WI38 (cell line): ENCODE results near the gene ATPAF1.

Experiments used
- H3K4me3 ChIP-seq: 2 replicates; pipeline ENCODE4 v1.5.1; 2011; ENCODE audit warnings: low read depth, mild to moderate bottlenecking, control low read depth, low read length
- TF ChIP-seq, protein P1 (sequence below): IDR thresholded peaks from 2 replicates; pipeline ENCODE4 v1.5.1; 2012; ENCODE audit warnings: low read depth, mild to moderate bottlenecking, control low read depth, low read length

Gene ATPAF1

DNA sequence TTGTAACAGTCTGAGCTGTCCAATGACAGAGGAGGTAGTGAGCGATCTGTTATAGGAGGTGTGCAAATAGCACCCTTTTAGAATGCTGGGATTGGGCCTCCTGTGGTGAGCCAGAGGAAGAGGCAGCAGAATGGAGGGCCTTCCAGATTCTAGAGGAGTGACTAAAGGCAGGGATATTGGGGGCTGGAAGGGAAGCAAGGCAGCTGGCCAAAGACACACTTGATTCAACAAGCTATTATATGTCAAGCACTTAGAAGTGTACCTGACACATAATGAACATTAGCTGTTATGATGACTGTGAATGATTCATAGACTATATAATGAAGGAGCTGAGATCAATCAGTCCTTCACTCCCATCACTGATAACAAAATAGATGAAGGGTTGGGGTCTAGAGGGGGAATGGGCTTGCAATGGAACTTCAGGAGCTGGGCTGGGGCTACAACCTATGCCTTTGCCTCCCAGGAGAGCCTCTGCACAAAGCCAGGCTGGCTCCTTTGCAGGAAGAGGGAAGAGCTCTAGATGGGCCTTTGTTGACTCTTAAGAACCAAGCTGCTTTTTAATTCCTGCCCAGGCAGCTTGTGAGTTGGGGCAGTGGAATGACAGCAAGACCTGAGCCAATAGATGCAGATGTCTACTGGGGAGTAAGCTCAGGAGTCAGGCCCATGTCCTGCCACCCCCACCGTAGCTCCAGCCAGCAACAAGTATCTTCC is 61.8 kb downstream of the ATPAF1 start:
- TF ChIP-seq, protein P1, sequence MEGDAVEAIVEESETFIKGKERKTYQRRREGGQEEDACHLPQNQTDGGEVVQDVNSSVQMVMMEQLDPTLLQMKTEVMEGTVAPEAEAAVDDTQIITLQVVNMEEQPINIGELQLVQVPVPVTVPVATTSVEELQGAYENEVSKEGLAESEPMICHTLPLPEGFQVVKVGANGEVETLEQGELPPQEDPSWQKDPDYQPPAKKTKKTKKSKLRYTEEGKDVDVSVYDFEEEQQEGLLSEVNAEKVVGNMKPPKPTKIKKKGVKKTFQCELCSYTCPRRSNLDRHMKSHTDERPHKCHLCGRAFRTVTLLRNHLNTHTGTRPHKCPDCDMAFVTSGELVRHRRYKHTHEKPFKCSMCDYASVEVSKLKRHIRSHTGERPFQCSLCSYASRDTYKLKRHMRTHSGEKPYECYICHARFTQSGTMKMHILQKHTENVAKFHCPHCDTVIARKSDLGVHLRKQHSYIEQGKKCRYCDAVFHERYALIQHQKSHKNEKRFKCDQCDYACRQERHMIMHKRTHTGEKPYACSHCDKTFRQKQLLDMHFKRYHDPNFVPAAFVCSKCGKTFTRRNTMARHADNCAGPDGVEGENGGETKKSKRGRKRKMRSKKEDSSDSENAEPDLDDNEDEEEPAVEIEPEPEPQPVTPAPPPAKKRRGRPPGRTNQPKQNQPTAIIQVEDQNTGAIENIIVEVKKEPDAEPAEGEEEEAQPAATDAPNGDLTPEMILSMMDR: no peak
- no peak overlapping the region for H3K4me3 ChIP-seq

GRCh38 chr1:46605232-46605631 is 62.9 kb downstream of the ATPAF1 start:
- TF ChIP-seq, protein P1: no peak
- H3K4me3 ChIP-seq: no peak overlapping the region

DNA sequence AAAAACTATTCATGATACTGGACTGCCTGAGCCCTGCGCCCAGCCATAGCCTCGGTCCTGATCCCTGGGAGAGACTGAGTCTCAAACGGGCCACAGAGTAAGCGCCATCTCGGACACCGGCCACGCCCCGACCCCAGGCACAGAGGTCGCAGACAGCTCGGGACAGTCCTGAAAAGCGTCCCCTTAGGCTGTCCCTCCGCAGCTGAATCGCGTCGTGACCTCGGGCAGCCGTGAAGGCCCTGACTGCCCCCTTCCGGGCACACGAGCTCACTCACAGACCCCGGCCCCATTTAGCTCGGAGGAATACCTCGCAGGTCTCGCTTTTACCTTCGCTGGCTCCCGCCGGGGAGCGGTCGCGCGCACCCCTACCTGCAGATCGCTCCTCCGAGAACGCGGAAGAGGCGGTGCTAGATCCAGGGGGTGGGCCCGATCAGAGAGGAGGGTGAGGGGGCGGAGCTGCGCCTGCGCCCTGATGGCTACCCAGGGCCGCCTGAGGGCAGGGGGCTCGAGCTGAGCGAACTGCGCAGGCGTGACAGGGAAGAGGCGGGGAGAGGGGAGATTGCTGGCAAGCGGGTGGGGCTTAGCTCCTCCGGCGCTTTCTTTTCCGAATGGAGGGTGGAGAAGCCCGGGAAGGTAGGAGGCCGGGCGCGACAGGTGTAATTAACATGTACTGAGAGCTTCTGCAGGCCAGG is 64.2 kb downstream of the ATPAF1 start, which contains the start of gene MKNK1:
Gene MKNK1 (minus strand): TSS at position 411 of the 692 bp plus-strand sequence. CDS start 20,941 bp downstream, outside the sequence.
- TF ChIP-seq, protein P1: 0 out of 2 replicates have a peak, but pooled peaks have one; percentile 10
- H3K4me3 ChIP-seq: peak within 1 kb of the TSS; percentile 84

GRCh38 chr1:46603481-46603857 is 64.7 kb downstream of the ATPAF1 start:
- TF ChIP-seq, protein P1: no peak
- peak overlapping the region; percentile 84 for H3K4me3 ChIP-seq

DNA sequence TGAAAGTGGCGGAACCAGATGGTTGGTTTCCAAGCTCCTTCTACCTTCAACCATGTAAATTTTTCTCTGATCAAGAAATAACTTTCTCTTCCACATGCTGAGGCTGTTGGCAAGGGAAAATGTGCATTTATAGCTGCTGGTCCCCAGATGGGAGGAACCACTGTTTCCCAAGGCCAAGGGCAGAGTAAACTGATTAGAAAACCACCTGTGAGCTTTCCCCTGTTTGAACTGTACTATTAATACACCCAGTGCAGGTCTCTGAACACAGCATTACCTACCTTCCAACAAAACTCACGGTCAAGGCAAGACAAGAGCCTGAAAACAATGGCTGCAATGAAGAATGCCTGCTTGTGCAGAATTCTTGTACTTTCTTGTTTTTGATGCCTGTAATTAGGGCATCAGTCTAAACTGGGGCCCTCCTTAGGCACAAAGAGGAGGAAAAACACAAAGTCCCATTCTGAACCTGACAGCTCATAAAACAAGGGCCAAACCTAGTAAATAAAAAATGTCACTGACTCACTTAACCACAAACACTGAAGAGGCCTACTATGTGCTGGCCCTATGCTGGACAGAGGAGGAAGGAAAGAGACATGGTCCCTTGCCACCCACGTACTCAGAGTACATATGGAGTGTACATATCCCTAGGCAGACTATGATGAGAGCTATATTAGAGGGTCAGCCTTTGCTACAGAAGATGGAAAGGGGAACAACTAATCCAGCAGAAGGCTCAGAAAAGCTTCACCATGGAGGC is 66.7 kb downstream of the ATPAF1 start:
- TF ChIP-seq, protein P1: no peak
- H3K4me3 ChIP-seq: no peak overlapping the region

DNA sequence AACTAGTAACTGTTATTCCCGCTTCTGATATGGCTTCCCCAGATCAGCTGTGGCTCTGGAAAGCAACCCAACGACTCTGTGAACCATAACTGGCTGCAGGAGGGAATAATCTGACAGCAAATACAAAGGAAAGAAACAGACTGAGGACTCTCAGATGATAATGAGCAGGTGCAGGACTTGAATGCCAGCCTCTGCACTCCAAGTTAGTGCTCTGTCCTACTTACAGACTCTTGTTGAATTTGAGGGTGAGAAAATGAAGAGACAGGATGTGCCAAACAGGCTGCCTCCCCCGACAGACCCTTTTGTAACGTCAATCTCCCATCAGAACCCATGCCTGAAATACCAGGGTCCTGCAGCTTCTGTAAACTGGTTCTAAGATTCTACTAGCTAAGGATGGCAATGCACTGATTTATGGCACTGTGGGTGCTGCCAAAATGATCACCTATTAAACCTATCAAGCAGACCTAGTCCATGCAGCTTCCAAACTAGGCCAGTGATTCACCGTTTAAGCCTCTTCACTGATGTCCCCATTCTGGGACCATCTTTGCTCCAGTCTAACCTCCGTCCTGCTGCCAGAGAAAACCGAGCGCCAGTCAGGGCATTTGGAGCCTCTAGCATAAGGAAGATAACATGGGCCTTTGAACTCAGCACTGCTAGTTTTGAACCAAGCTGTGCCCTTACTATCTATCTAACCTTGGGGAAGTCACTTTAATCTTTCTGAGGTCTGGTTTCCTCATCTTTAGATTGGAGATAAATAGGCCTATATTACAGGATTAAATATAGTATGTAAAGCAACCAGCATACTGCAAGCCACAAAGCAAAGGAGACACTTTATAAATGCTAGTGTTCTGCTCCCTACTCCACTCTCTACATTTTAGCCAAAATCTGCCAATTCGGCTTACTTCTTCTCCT is 68.8 kb downstream of the ATPAF1 start:
- H3K4me3 ChIP-seq: no peak overlapping the region
- TF ChIP-seq, protein P1: no peak
